IMR-90 (cell line): ENCODE results near the gene TMEM101. TPM values are rescaled to one million over a fixed set of nuclear protein-coding genes. Genes with fewer than 3 reads are reported as not detected.

Experiments
- ATAC-seq: fragments of 200-7000 bp; cut with Tn5 transposase; 2 replicates; pipeline ENCODE4 v1.9.1; 2020; ENCODE audit warnings: low read depth, mild to moderate bottlenecking, moderate library complexity
- BruUV-seq: library from RNA; stranded (reverse); fragments of 400-500 nt; replicated peaks from 2 replicates; lab custom pipeline; 2021; lab: Mats Ljungman, UMichigan
- CTCF ChIA-PET: fragments of 300-600 bp; formaldehyde crosslinking; extraction: SDS; loops from one replicate; lab custom pipeline; 2021; ENCODE audit warnings: antibody characterized with exemption; lab: Yijun Ruan, JAX
- POLR2A ChIA-PET: fragments of 300-600 bp; sonication (Branson Sonifier 250); formaldehyde crosslinking; loops from one replicate; lab custom pipeline; 2022; ENCODE audit warnings: antibody characterized with exemption; ENCODE audit not compliant: unreplicated experiment; lab: Charles Lee
- DNase-seq: peaks from one replicate; pipeline ENCODE4 v3.0.0; 2013
- H2AFZ ChIP-seq: replicated peaks from 2 replicates; pipeline ENCODE3; 2013; ENCODE audit warnings: low read length, mild to moderate bottlenecking; ENCODE audit not compliant: poor library complexity
- H2AK5ac ChIP-seq: 2 replicates; pipeline ENCODE4 v1.6.1; 2013; ENCODE audit warnings: low read depth, low read length, inconsistent platforms
- H2AK9ac ChIP-seq: replicated peaks from 2 replicates; pipeline ENCODE3; 2013; ENCODE audit warnings: mild to moderate bottlenecking, low read depth, low read length, moderate library complexity; ENCODE audit not compliant: poor library complexity
- H2BK120ac ChIP-seq: 2 replicates; pipeline ENCODE4 v1.6.1; 2013; ENCODE audit warnings: low read depth, low read length, inconsistent platforms
- H2BK15ac ChIP-seq: 3 replicates; pipeline ENCODE4 v1.6.1; 2013; ENCODE audit warnings: low read depth, low read length, inconsistent platforms
- H2BK20ac ChIP-seq: 2 replicates; pipeline ENCODE4 v1.6.1; 2013; ENCODE audit warnings: low read depth, mild to moderate bottlenecking, inconsistent platforms, low read length, moderate library complexity
- H2BK5ac ChIP-seq: 2 replicates; pipeline ENCODE4 v1.6.1; 2013; ENCODE audit warnings: mild to moderate bottlenecking, low read depth, low read length, inconsistent platforms; ENCODE audit not compliant: poor library complexity, severe bottlenecking
- H3K14ac ChIP-seq: replicated peaks from 2 replicates; pipeline ENCODE4 v1.6.1; 2013; ENCODE audit warnings: low read depth, low read length, inconsistent platforms
- H3K18ac ChIP-seq: 2 replicates; pipeline ENCODE4 v1.6.1; 2013; ENCODE audit warnings: low read depth, low read length, control low read depth
- H3K23ac ChIP-seq: 2 replicates; pipeline ENCODE4 v1.6.1; 2013; ENCODE audit warnings: low read depth, low read length, inconsistent platforms
- H3K27ac ChIP-seq: 2 replicates; pipeline ENCODE4 v1.5.1; 2013; ENCODE audit warnings: mild to moderate bottlenecking, control low read depth, low read length; ENCODE audit not compliant: insufficient read depth
- H3K27me3 ChIP-seq: 2 replicates; pipeline ENCODE4 v1.6.1; 2013; ENCODE audit warnings: low read length; ENCODE audit not compliant: control insufficient read depth, insufficient read depth
- H3K36me3 ChIP-seq: 2 replicates; pipeline ENCODE4 v1.6.1; 2013; ENCODE audit warnings: low read length, mixed read lengths; ENCODE audit not compliant: control insufficient read depth, insufficient read depth
- H3K4ac ChIP-seq: 2 replicates; pipeline ENCODE4 v1.6.1; 2013; ENCODE audit warnings: low read depth, low read length, inconsistent platforms
- H3K4me1 ChIP-seq: 2 replicates; pipeline ENCODE4 v1.6.1; 2013; ENCODE audit warnings: low read length, mixed read lengths; ENCODE audit not compliant: control insufficient read depth, insufficient read depth
- H3K4me2 ChIP-seq: 2 replicates; pipeline ENCODE4 v1.6.1; 2013; ENCODE audit warnings: low read depth, mild to moderate bottlenecking, control low read depth, low read length, moderate library complexity
- H3K4me3 ChIP-seq: 2 replicates; pipeline ENCODE4 v1.5.1; 2013; ENCODE audit warnings: low read depth, mild to moderate bottlenecking, control low read depth, low read length, moderate library complexity; ENCODE audit not compliant: insufficient read depth
- H3K56ac ChIP-seq: 2 replicates; pipeline ENCODE4 v1.6.1; 2013; ENCODE audit warnings: low read length, inconsistent platforms; ENCODE audit not compliant: insufficient read depth; ENCODE audit errors: extremely low read depth
- H3K79me1 ChIP-seq, 2 experiments: 2 replicates each; pipeline ENCODE4 v1.6.1; 2013; ENCODE audit warnings: low read length in 2 of 2, inconsistent platforms in 1 of 2, low read depth in 1 of 2
- H3K9ac ChIP-seq: 2 replicates; pipeline ENCODE4 v1.6.1; 2013; ENCODE audit warnings: low read depth, low read length, control low read depth
- H3K9me1 ChIP-seq: 2 replicates; pipeline ENCODE4 v1.6.1; 2013; ENCODE audit warnings: low read length, inconsistent platforms; ENCODE audit not compliant: insufficient read depth
- H3K9me3 ChIP-seq: 2 replicates; pipeline ENCODE4 v1.6.1; 2013; ENCODE audit warnings: low read length; ENCODE audit not compliant: control insufficient read depth, insufficient read depth
- H4K20me1 ChIP-seq: 2 replicates; pipeline ENCODE4 v1.6.1; 2013; ENCODE audit warnings: low read length, inconsistent platforms; ENCODE audit not compliant: insufficient read depth
- H4K5ac ChIP-seq: 2 replicates; pipeline ENCODE4 v1.6.1; 2013; ENCODE audit warnings: mild to moderate bottlenecking, low read depth, low read length, control low read depth
- H4K8ac ChIP-seq, 2 experiments: 2 replicates each; pipeline ENCODE4 v1.6.1; 2013; ENCODE audit warnings: low read depth in 2 of 2, low read length in 2 of 2, control low read depth in 1 of 2, inconsistent platforms in 1 of 2
- H4K91ac ChIP-seq: 2 replicates; pipeline ENCODE4 v1.6.1; 2013; ENCODE audit warnings: low read depth, low read length, inconsistent platforms; ENCODE audit not compliant: insufficient read depth
- BHLHE40 ChIP-seq: fragments of 150-350 bp; IDR thresholded peaks from 2 replicates; pipeline ENCODE4 v1.6.1; 2016; ENCODE audit warnings: mild to moderate bottlenecking, low read depth, low read length
- CEBPB ChIP-seq: IDR thresholded peaks from 2 replicates; pipeline ENCODE4 v1.6.1; 2012; ENCODE audit warnings: low read depth, low read length, improper control_type of control experiment
- CHD1 ChIP-seq: IDR thresholded peaks from 2 replicates; pipeline ENCODE4 v1.6.1; 2012; ENCODE audit warnings: low read depth, low read length, improper control_type of control experiment
- CTCF ChIP-seq: conservative IDR thresholded peaks from 2 replicates; pipeline ENCODE4 v1.5.1; 2012; ENCODE audit warnings: mild to moderate bottlenecking, low read depth, low read length, improper control_type of control experiment
- ELK1 ChIP-seq: fragments of 150-350 bp; IDR thresholded peaks from 2 replicates; pipeline ENCODE4 v1.6.1; 2016; ENCODE audit warnings: low read depth, mild to moderate bottlenecking, low read length, moderate library complexity, borderline replicate concordance
- FOS ChIP-seq: fragments of 150-350 bp; IDR thresholded peaks from 2 replicates; pipeline ENCODE4 v1.6.1; 2016; ENCODE audit warnings: low read depth, low read length
- MAZ ChIP-seq: IDR thresholded peaks from 2 replicates; pipeline ENCODE4 v1.6.1; 2012; ENCODE audit warnings: low read depth, mild to moderate bottlenecking, low read length, improper control_type of control experiment, moderate library complexity, borderline replicate concordance
- NFE2L2 ChIP-seq: fragments of 150-350 bp; IDR thresholded peaks from 2 replicates; pipeline ENCODE4 v1.6.1; 2016; ENCODE audit warnings: low read depth, mild to moderate bottlenecking, low read length
- POLR2A ChIP-seq: IDR thresholded peaks from 2 replicates; pipeline ENCODE4 v1.6.1; 2012; ENCODE audit warnings: mild to moderate bottlenecking, low read depth, low read length
- RAD21 ChIP-seq: IDR thresholded peaks from 2 replicates; pipeline ENCODE4 v1.6.1; 2012; ENCODE audit warnings: low read length, improper control_type of control experiment
- RCOR1 ChIP-seq: IDR thresholded peaks from 2 replicates; pipeline ENCODE4 v1.6.1; 2012; ENCODE audit warnings: mild to moderate bottlenecking, low read length, improper control_type of control experiment; ENCODE audit not compliant: insufficient replicate concordance
- RFX5 ChIP-seq: IDR thresholded peaks from 2 replicates; pipeline ENCODE4 v1.8.0; 2012; ENCODE audit warnings: low read depth, mild to moderate bottlenecking, low read length, moderate library complexity
- SMC3 ChIP-seq: fragments of 150-350 bp; IDR thresholded peaks from 2 replicates; pipeline ENCODE4 v1.6.1; 2016; ENCODE audit warnings: low read depth, mild to moderate bottlenecking, antibody characterized with exemption, low read length, moderate library complexity
- USF2 ChIP-seq: fragments of 150-350 bp; IDR thresholded peaks from 2 replicates; pipeline ENCODE4 v1.6.1; 2017; ENCODE audit warnings: mild to moderate bottlenecking, antibody characterized with exemption, low read length, low read depth
- WGBS, 2 experiments: methylation state at CpG; one replicate each; pipeline versions ENCODE4 v1.1.5 to v1.1.7; 2013; ENCODE audit warnings: missing lambda C conversion rate in 2 of 2; ENCODE audit not compliant: insufficient read length in 1 of 2; ENCODE audit errors: extremely low coverage in 2 of 2; 5-methylcytosine and 5-hydroxymethylcytosine counted together
- dilution Hi-C: fragments of 300-500 bp; cut with HindIII; formaldehyde crosslinking; loops from one replicate; pipeline ENCODE4 v1.14.3; 2018; ENCODE audit warnings: low sequenced_read_pairs; ENCODE audit not compliant: unreplicated experiment
- in situ Hi-C: fragments of 300-500 bp; cut with MboI; formaldehyde crosslinking; loops from 3 replicates; pipeline ENCODE4 v1.14.3; 2019; ENCODE audit warnings: low sequenced_read_pairs, inconsistent platforms, mixed read lengths
- intact Hi-C: fragments of 100-400 bp; cut with micrococcal nuclease; formaldehyde crosslinking; loops from 2 replicates; pipeline ENCODE4 v1.10.0; 2022
- polyA plus RNA-seq, 3 experiments: library from polyadenylated mRNA; depleted of rRNA; stranded (reverse); fragments of >200 nt; gene quantifications; 2 replicates each; pipeline ENCODE4 v1.2.3, GENCODE V29; 2012; ENCODE audit warnings: low replicate concordance in 1 of 3
- total RNA-seq: library from RNA; depleted of rRNA; stranded (reverse); fragments of >200 nt; gene quantifications from 2 replicates; pipeline ENCODE4 v1.2.3, GENCODE V29; 2012

TMEM101 gene
- total and polyA plus RNA-seq, 2 of the 4 experiments (the other 2 are of a cell fraction): 30.7 to 36.6 TPM

GRCh38 chr17:44008205-44008909, 6.4 kb downstream of the TMEM101 start:
- dilution Hi-C loops (no loop called here), in situ Hi-C loops (no loop called here), intact Hi-C loops (no loop called here)
- Histone ChIP-seq H4K8ac (peak overlapping the region in 1 of 2 experiments; percentile 85; a peak in 2 of 4 replicates), H3K27me3 (peaks cover 3% of the 10 kb centered on the region; the same call in 1 of the 2 replicates), H4K91ac (no peak overlapping the region), H4K20me1 (no peaks in the 10 kb centered on the region), H2AK9ac (peak overlapping the region; percentile 87), H2AK5ac (peak overlapping the region; percentile 50; the same call in 1 of the 2 replicates), H3K4me3 (no peak overlapping the region), H2BK5ac (no peak overlapping the region), H3K27ac (no peak overlapping the region), H2BK120ac (no peak overlapping the region), H3K4me2 (peak overlapping the region; percentile 78), H3K56ac (no peak overlapping the region), H3K9me1 (peaks cover 19% of the 10 kb centered on the region), H3K79me1 (peaks cover under 1 to 54% of the 10 kb centered on the region in 2 experiments; a peak in 3 of 4 replicates), H3K4me1 (peaks cover 24% of the 10 kb centered on the region; the same call in 1 of the 2 replicates), H3K9ac (peak overlapping the region; percentile 3; the same call in 1 of the 2 replicates), H2AFZ (peak overlapping the region; percentile 91), H4K5ac (peak overlapping the region; percentile 3; the same call in 1 of the 2 replicates), H3K36me3 (no peaks in the 10 kb centered on the region; the same call in 1 of the 2 replicates), H3K18ac (no peak overlapping the region), H3K9me3 (no peaks in the 10 kb centered on the region), H3K23ac (peak overlapping the region; percentile 80), H2BK20ac (no peak overlapping the region), H3K4ac (peak overlapping the region; percentile 68), H3K14ac (peak overlapping the region; percentile 54), H2BK15ac (no peak overlapping the region)
- CTCF ChIA-PET: interaction anchor here (0.9 kb wide), 1 partner anchor 160 kb away, joined by 3 read pairs; no protein-coding TSS in a partner anchor
- WGBS, 2 experiments: 100% methylated on average over 2 of the region's 6 CpGs; no CpG with 5 or more reads in 1 of the 2 experiments
- POLR2A ChIA-PET: interaction anchor here (0.6 kb wide), 1 partner anchor 34 kb away, joined by 3 read pairs; no protein-coding TSS in a partner anchor
- BruUV-seq: no TSS peak
- ATAC-seq: no peak
- no peak for DNase-seq
- TF ChIP-seq CEBPB (no peak), RAD21 (no peak), CHD1 (no peak), SMC3 (no peak), USF2 (no peak), CTCF (no peak), MAZ (no peak), ELK1 (no peak), RFX5 (no peak), POLR2A (no peak), BHLHE40 (no peak), NFE2L2 (no peak), RCOR1 (no peak), FOS (no peak)
